PC-9 (cell line): Measurements from ENCODE around the gene ETV7. TPM values are rescaled to one million over a fixed set of nuclear protein-coding genes. Genes with fewer than 3 reads are reported as not detected.
A peak's percentile ranks its signal among the peaks of the same experiment; 100 is the strongest.

Experiments used
- Bru-seq: library from RNA; stranded (reverse); fragments of 400-500 nt; gene quantifications from one replicate; lab custom pipeline; 2021; lab: Mats Ljungman, UMichigan
- BruChase-seq, 2 experiments: library from RNA; stranded (reverse); fragments of 400-500 nt; gene quantifications; one replicate each; lab custom pipeline; 2021; lab: Mats Ljungman, UMichigan
- BruUV-seq: library from RNA; stranded (reverse); fragments of 400-500 nt; replicated peaks from 2 replicates; lab custom pipeline; 2021; lab: Mats Ljungman, UMichigan
- CTCF ChIA-PET: fragments of 300-600 bp; sonication (Branson Sonifier 250); formaldehyde crosslinking; loops from one replicate; lab custom pipeline; 2022; ENCODE audit warnings: antibody characterized with exemption; lab: Charles Lee
- POLR2A ChIA-PET: fragments of 300-600 bp; sonication (Branson Sonifier 250); formaldehyde crosslinking; loops from one replicate; lab custom pipeline; 2022; ENCODE audit warnings: antibody characterized with exemption; ENCODE audit not compliant: unreplicated experiment; lab: Charles Lee
- DNase-seq, 2 experiments: peaks; one replicate each; pipeline versions ENCODE4 v3.0.0 to v3.0.0-alpha.2; 2015 to 2022; ENCODE audit warnings: mixed read lengths in 1 of 2
- H2AFZ ChIP-seq: fragments of 200-600 bp; sonication (generic); 2 replicates; pipeline ENCODE4 v1.8.1; 2017; ENCODE audit warnings: antibody characterized with exemption
- H3F3A ChIP-seq: fragments of 200-600 bp; sonication (generic); 2 replicates; pipeline ENCODE4 v1.8.1; 2017; ENCODE audit warnings: antibody characterized with exemption, mild to moderate bottlenecking, low read depth; ENCODE audit not compliant: insufficient read depth
- H3K27ac ChIP-seq: fragments of 200-600 bp; sonication (generic); 2 replicates; pipeline ENCODE4 v1.6.1; 2016; ENCODE audit warnings: mixed run types
- H3K27me3 ChIP-seq: fragments of 200-600 bp; sonication (generic); 2 replicates; pipeline ENCODE4 v1.6.1; 2016; ENCODE audit warnings: low read depth, mixed run types; ENCODE audit not compliant: insufficient read depth
- H3K36me3 ChIP-seq: fragments of 200-600 bp; sonication (generic); 2 replicates; pipeline ENCODE4 v1.6.1; 2016; ENCODE audit warnings: low read depth, mixed run types
- H3K4me1 ChIP-seq: fragments of 200-600 bp; sonication (generic); replicated peaks from 2 replicates; pipeline ENCODE4 v1.6.1; 2016; ENCODE audit warnings: mixed run types; ENCODE audit not compliant: insufficient read depth
- H3K4me2 ChIP-seq: fragments of 200-600 bp; sonication (generic); 2 replicates; pipeline ENCODE4 v1.6.1; 2017; ENCODE audit warnings: mixed run types
- H3K4me3 ChIP-seq: fragments of 200-600 bp; sonication (generic); 2 replicates; pipeline ENCODE4 v1.6.1; 2016; ENCODE audit warnings: mixed run types
- H3K79me2 ChIP-seq: fragments of 200-600 bp; sonication (generic); 2 replicates; pipeline ENCODE4 v1.6.1; 2017; ENCODE audit warnings: low read depth, mixed run types
- H3K9me2 ChIP-seq: fragments of 200-600 bp; sonication (generic); 2 replicates; pipeline ENCODE4 v1.8.1; 2017; ENCODE audit warnings: mild to moderate bottlenecking; ENCODE audit not compliant: insufficient read depth
- H3K9me3 ChIP-seq: fragments of 200-600 bp; sonication (generic); 2 replicates; pipeline ENCODE4 v1.8.1; 2016; ENCODE audit warnings: low read depth; ENCODE audit not compliant: insufficient read depth
- H4K20me1 ChIP-seq: fragments of 200-600 bp; sonication (generic); 2 replicates; pipeline ENCODE4 v1.8.1; 2017; ENCODE audit not compliant: insufficient read depth
- EZH2 ChIP-seq: fragments of 200-600 bp; sonication (generic); IDR thresholded peaks from 2 replicates; pipeline ENCODE4 v1.8.0; 2017; ENCODE audit warnings: antibody characterized with exemption, low read depth
- intact Hi-C: fragments of 100-400 bp; cut with micrococcal nuclease; formaldehyde crosslinking; loops from one replicate; pipeline ENCODE4 v1.10.0; 2022; ENCODE audit not compliant: unreplicated experiment
- long read RNA-seq: library from polyadenylated mRNA; stranded (forward); transcript quantifications from one replicate; pipeline ENCODE4 v2.0.0, GENCODE V29; 2022
- total RNA-seq: library from RNA; stranded (reverse); gene quantifications from 2 replicates; pipeline ENCODE4 v1.2.3, GENCODE V29; 2021
- TF ChIP-seq, protein P1 (sequence below): fragments of 200-600 bp; sonication (generic); conservative IDR thresholded peaks from 2 replicates; pipeline ENCODE4 v1.6.1; 2017; ENCODE audit warnings: mixed run types, antibody characterized with exemption, mild to moderate bottlenecking, moderate library complexity

Gene ETV7
- total RNA-seq: 0.57 and 0.83 TPM in 2 replicates
- Bru-seq, nascent RNA: percentile 18 among the genes with signal in this experiment
- percentile 18 among the genes with signal in this experiment for BruChase-seq, experiment 1, labeled RNA remaining after a 2-hour chase
- percentile 16 among the genes with signal in this experiment for BruChase-seq, experiment 2, labeled RNA remaining after a 6-hour chase
- long read RNA-seq, partial matches to known transcripts: 1 of 1 reads
- long read RNA-seq, other reads (novel, unspliced or antisense): 0 of 1 reads

DNA sequence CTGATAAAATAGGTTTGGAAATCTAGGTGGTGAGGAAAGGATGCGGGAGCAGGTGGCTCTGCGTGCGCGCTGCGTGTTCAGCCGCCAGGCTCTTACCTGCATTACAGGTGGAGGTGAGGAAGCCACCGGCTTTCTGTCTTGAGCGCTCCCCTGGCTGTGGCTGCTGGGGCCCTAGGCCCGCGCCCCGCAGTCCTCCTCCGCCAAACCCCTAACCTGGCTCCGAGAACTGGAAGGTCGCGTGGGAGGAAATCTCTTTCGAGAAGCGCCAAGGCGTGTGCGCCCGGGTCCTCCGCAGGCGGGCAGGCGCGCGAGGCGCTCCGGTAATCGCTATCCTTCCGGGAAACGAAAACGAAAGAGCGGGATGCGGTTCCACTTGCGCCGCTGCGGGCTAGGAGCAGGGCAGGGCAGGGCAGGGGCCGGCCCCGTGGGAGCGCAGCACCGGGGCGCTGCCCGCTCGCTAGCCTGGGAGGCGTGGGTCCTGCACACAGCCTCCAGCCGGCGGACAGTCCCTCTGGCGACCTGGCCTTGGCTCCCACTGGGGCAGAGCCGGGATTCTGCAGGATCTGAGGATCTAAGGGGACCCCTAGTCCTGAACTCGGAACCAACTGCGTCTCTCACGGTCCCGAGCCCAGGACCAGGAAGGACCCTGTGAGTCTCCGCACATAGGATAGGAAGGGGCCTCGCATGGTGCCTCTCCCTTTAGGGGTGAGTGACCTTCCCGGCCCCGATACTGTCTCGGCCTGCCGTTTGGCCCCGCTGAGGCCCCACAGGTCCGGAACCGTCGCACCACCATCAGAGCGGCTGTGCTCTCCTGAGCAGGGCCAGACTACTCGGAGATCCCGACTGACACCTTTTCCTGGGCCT, at the start of gene ETV7:
Gene ETV7, minus strand, starts transcription at position 230 of the 864 bp plus-strand sequence. Its CDS starts 128 bp downstream, at position 102.
- H3K9me3 ChIP-seq: no peaks in the 10 kb centered on the region
- ChIA-PET CTCF (no interaction called here), POLR2A (interaction anchor here (0.6 kb wide), 1 partner anchor 140 kb away, joined by 3 read pairs; no protein-coding TSS in a partner anchor)
- BruUV-seq: no TSS peak
- peak within 1 kb of the TSS; percentile 79 for H3K4me2 ChIP-seq
- no peaks in the 10 kb centered on the region for H3K4me1 ChIP-seq
- peak within 1 kb of the TSS; percentile 54 for H3K4me3 ChIP-seq
- peak in 1 of 2 experiments; percentile 19 for DNase-seq
- H4K20me1 ChIP-seq: no peaks in the 10 kb centered on the region
- H3K79me2 ChIP-seq: no peaks in the 10 kb centered on the region
- no peak within 1 kb of the TSS for H3K27ac ChIP-seq
- no peaks in the 10 kb centered on the region for H3K36me3 ChIP-seq
- no peaks in the 10 kb centered on the region for H3K9me2 ChIP-seq
- intact Hi-C loops: no loop called here
- TF ChIP-seq EZH2: no peak
- TF ChIP-seq, protein P1, sequence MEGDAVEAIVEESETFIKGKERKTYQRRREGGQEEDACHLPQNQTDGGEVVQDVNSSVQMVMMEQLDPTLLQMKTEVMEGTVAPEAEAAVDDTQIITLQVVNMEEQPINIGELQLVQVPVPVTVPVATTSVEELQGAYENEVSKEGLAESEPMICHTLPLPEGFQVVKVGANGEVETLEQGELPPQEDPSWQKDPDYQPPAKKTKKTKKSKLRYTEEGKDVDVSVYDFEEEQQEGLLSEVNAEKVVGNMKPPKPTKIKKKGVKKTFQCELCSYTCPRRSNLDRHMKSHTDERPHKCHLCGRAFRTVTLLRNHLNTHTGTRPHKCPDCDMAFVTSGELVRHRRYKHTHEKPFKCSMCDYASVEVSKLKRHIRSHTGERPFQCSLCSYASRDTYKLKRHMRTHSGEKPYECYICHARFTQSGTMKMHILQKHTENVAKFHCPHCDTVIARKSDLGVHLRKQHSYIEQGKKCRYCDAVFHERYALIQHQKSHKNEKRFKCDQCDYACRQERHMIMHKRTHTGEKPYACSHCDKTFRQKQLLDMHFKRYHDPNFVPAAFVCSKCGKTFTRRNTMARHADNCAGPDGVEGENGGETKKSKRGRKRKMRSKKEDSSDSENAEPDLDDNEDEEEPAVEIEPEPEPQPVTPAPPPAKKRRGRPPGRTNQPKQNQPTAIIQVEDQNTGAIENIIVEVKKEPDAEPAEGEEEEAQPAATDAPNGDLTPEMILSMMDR: no peak
- peaks cover 15% of the 10 kb centered on the region; the same call in 1 of the 2 replicates for H3K27me3 ChIP-seq
- peak within 1 kb of the TSS; percentile 83 for H2AFZ ChIP-seq
- H3F3A ChIP-seq: no peaks in the 10 kb centered on the region

DNA sequence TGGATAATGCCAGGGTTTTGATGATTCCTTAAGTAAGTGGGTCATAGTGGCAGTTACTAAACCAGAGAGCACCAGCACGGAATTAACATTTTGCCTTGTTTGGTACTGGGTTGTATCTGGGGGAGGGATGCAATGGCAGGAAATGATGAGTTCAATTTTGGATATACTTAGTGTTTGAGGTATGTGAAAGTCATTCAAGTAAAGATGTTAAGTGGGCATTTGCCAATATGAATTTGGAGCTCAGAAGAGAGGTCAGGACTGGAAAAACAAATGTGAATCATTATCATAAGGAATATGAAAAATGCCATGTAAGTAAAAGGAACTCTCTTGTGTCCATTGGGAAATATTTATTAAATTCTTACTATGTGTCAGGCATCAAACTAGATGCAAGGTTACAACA, 49.0 kb upstream of the ETV7 start:
- intact Hi-C loops: no loop called here
- TF ChIP-seq, protein P1: no peak
- TF ChIP-seq EZH2: no peak
- Histone ChIP-seq H2AFZ (no peak overlapping the region), H3K4me1 (peaks cover 26% of the 10 kb centered on the region), H3K9me3 (no peaks in the 10 kb centered on the region), H4K20me1 (no peaks in the 10 kb centered on the region), H3K36me3 (no peaks in the 10 kb centered on the region), H3K4me3 (no peak overlapping the region), H3K4me2 (no peak overlapping the region), H3K27ac (no peak overlapping the region), H3K27me3 (no peaks in the 10 kb centered on the region), H3K79me2 (no peaks in the 10 kb centered on the region), H3F3A (peaks cover 29% of the 10 kb centered on the region), H3K9me2 (no peaks in the 10 kb centered on the region)
- ChIA-PET CTCF (no interaction called here), POLR2A (no interaction called here)
- BruUV-seq: no TSS peak
- no peak for DNase-seq

DNA sequence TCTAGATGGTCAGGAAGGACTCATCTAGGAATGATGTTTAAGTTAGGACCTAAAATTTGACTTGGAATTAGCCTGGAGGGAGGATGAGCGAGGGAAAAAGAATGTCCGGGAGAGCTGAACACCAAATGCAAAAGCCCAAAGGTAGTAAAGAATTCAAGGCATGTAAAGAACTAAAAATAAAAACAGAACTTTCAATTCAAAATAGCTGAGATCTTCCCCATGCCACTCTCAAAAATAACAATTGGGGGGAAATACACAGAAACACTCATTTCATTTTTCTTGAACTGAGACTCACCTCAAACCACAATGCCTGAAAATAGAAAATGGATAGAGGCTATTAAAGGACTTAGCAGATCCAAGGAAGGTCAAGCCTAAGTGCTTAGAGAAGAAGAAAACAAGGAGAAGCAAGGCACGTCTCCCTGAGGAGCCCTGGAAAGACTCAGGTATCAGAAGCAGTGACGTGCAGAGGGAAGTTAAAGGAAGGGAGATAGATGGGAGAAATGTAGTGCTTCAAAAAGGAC, 44.7 kb upstream of the ETV7 start:
- intact Hi-C loops: no loop called here
- H3K4me1 ChIP-seq: peaks cover 27% of the 10 kb centered on the region
- ChIA-PET POLR2A (interaction anchor here (0.5 to 0.7 kb wide), 4 partner anchors 9 to 389 kb away, joined by 3 to 4 read pairs (median 4); no protein-coding TSS in a partner anchor), CTCF (interaction anchor here (0.7 kb wide), 1 partner anchor 12 kb away, joined by 3 read pairs; no protein-coding TSS in a partner anchor)
- peak overlapping the region; percentile 15; the same call in 1 of the 2 replicates for H3K4me3 ChIP-seq
- BruUV-seq: no TSS peak
- H3K9me2 ChIP-seq: no peaks in the 10 kb centered on the region
- H3K4me2 ChIP-seq: peak overlapping the region; percentile 66
- no peaks in the 10 kb centered on the region for H3K36me3 ChIP-seq
- peak; percentile 43 to 53 for DNase-seq
- H3K9me3 ChIP-seq: no peaks in the 10 kb centered on the region
- peak overlapping the region; percentile 73 for H3K27ac ChIP-seq
- peaks cover 24% of the 10 kb centered on the region for H3F3A ChIP-seq
- TF ChIP-seq, protein P1: no peak
- TF ChIP-seq EZH2: no peak
- H3K79me2 ChIP-seq: no peaks in the 10 kb centered on the region
- H2AFZ ChIP-seq: peak overlapping the region; percentile 23; the same call in 1 of the 2 replicates
- no peaks in the 10 kb centered on the region for H3K27me3 ChIP-seq
- H4K20me1 ChIP-seq: no peaks in the 10 kb centered on the region
